Endothelial cell of umbilical vein (primary cell): ENCODE data around the gene ABCG4. TPM values are rescaled to one million over a fixed set of nuclear protein-coding genes. Genes with fewer than 3 reads are reported as not detected.
A peak's percentile ranks its signal among the peaks of the same experiment; 100 is the strongest.

Experiments
- BruUV-seq: library from RNA; stranded (reverse); fragments of 400-500 nt; replicated peaks from 2 replicates; lab custom pipeline; 2021; lab: Mats Ljungman, UMichigan
- CTCF ChIA-PET: fragments of 300-600, 350-600 bp; sonication (Branson Sonifier 250); formaldehyde crosslinking; loops from one replicate; lab custom pipeline; 2021; ENCODE audit warnings: antibody characterized with exemption, inconsistent platforms; lab: Charles Lee
- POLR2A ChIA-PET: fragments of 300-600, 350-600 bp; sonication (Branson Sonifier 250); formaldehyde crosslinking; loops from one replicate; lab custom pipeline; 2021; ENCODE audit warnings: antibody characterized with exemption, inconsistent platforms; lab: Charles Lee
- DNase-seq: peaks from one replicate; pipeline ENCODE4 v3.0.0-alpha.2; 2011; ENCODE audit warnings: low read depth, low spot score
- FAIRE-seq: peaks from 2 replicates; lab custom pipeline; 2011; peaks lifted over from hg19 to GRCh38; lab: Jason Lieb, UNC
- H2AFZ ChIP-seq: 2 replicates; pipeline ENCODE4 v1.6.0; 2012; ENCODE audit warnings: low read depth, low read length, control low read depth, inconsistent platforms
- H3K27ac ChIP-seq: 2 replicates; pipeline ENCODE4 v1.5.1; 2011; ENCODE audit warnings: low read depth, mild to moderate bottlenecking, control low read depth, low read length, moderate library complexity; ENCODE audit not compliant: insufficient read depth
- H3K27me3 ChIP-seq, 2 experiments: 2 replicates each; pipeline versions ENCODE4 v1.6.0 to v1.6.1; 2011; ENCODE audit warnings: low read length in 2 of 2, mixed read lengths in 1 of 2; ENCODE audit not compliant: control insufficient read depth in 2 of 2, insufficient read depth in 2 of 2
- H3K36me3 ChIP-seq, 2 experiments: 2 replicates in 1 of 2; 3 replicates in 1 of 2; pipeline ENCODE4 v1.5.1; 2011; ENCODE audit warnings: low read length in 2 of 2, mild to moderate bottlenecking in 1 of 2, moderate library complexity in 1 of 2; ENCODE audit not compliant: control insufficient read depth in 2 of 2, insufficient read depth in 2 of 2; ENCODE audit errors: extremely low read depth in 1 of 2
- H3K4me1 ChIP-seq: 3 replicates; pipeline ENCODE4 v1.5.1; 2011; ENCODE audit warnings: mild to moderate bottlenecking, low read length; ENCODE audit not compliant: control insufficient read depth, insufficient read depth; ENCODE audit errors: extremely low read depth
- H3K4me2 ChIP-seq: 2 replicates; pipeline ENCODE4 v1.6.1; 2011; ENCODE audit warnings: low read length, control low read depth, mixed read lengths; ENCODE audit not compliant: insufficient read depth
- H3K4me3 ChIP-seq, 3 experiments: fragments of 200-600 bp in 1 of 3; sonication (generic), shearing (Covaris generic) in 1 of 3; replicated peaks in 1 of 3; 2 replicates each; pipeline ENCODE4 v1.5.1; 2011 to 2016; ENCODE audit warnings: control low read depth in 3 of 3, low read length in 3 of 3, mild to moderate bottlenecking in 2 of 3, inconsistent platforms in 1 of 3, low read depth in 1 of 3, moderate library complexity in 1 of 3; ENCODE audit not compliant: insufficient read depth in 1 of 3
- H3K79me2 ChIP-seq: 2 replicates; pipeline ENCODE4 v1.6.0; 2012; ENCODE audit warnings: low read length, inconsistent platforms; ENCODE audit not compliant: control insufficient read depth, insufficient read depth
- H3K9ac ChIP-seq: replicated peaks from 2 replicates; pipeline ENCODE3; 2011; ENCODE audit warnings: low read length, control low read depth; ENCODE audit not compliant: insufficient read depth; ENCODE audit errors: extremely low read depth
- H3K9me1 ChIP-seq: replicated peaks from 3 replicates; pipeline ENCODE4 v1.6.0; 2011; ENCODE audit warnings: mild to moderate bottlenecking, low read length; ENCODE audit not compliant: control insufficient read depth, insufficient read depth; ENCODE audit errors: extremely low read depth
- H3K9me3 ChIP-seq: replicated peaks from 2 replicates; pipeline ENCODE4 v1.5.1; 2012; ENCODE audit warnings: low read length, inconsistent platforms; ENCODE audit not compliant: control insufficient read depth, insufficient read depth
- H4K20me1 ChIP-seq: replicated peaks from 2 replicates; pipeline ENCODE3; 2011; ENCODE audit warnings: mild to moderate bottlenecking, low read length; ENCODE audit not compliant: control insufficient read depth, insufficient read depth; ENCODE audit errors: extremely low read depth
- CTCF ChIP-seq, 2 donors: IDR thresholded peaks; 1 replicate in 1 of 2; 2 replicates in 1 of 2; pipeline ENCODE4 v1.5.1; 2011; ENCODE audit warnings: low read length in 2 of 2, mild to moderate bottlenecking in 2 of 2, moderate library complexity in 2 of 2, control low read depth in 1 of 2, inconsistent platforms in 1 of 2, low read depth in 1 of 2; ENCODE audit not compliant: insufficient read depth in 1 of 2; ENCODE audit errors: extremely low read depth in 1 of 2
- EZH2 ChIP-seq: IDR thresholded peaks from 2 replicates; pipeline ENCODE4 v1.6.1; 2012; ENCODE audit warnings: borderline replicate concordance, low read depth, mild to moderate bottlenecking, moderate library complexity, low read length, inconsistent platforms; ENCODE audit not compliant: severe bottlenecking
- FOS ChIP-seq: IDR thresholded peaks from 2 replicates; pipeline ENCODE4 v1.6.1; 2011; ENCODE audit warnings: mild to moderate bottlenecking, low read length, moderate library complexity, borderline replicate concordance; ENCODE audit not compliant: insufficient read depth
- GATA2 ChIP-seq: IDR thresholded peaks from 2 replicates; pipeline ENCODE4 v1.7.0; 2011; ENCODE audit warnings: low read depth, mild to moderate bottlenecking, moderate library complexity, mixed read lengths, low read length; ENCODE audit not compliant: insufficient read length, insufficient read depth
- JUN ChIP-seq: IDR thresholded peaks from 2 replicates; pipeline ENCODE4 v1.6.1; 2011; ENCODE audit warnings: borderline replicate concordance, low read depth; ENCODE audit not compliant: insufficient read length, insufficient read depth
- MAX ChIP-seq: IDR thresholded peaks from 2 replicates; pipeline ENCODE4 v1.6.1; 2011; ENCODE audit not compliant: insufficient read depth, insufficient read length
- MYC ChIP-seq: IDR thresholded peaks from one replicate; pipeline ENCODE4 v1.6.1; 2011; ENCODE audit warnings: mild to moderate bottlenecking, low read depth, low read length
- POLR2A ChIP-seq: IDR thresholded peaks from 2 replicates; pipeline ENCODE4 v1.6.1; 2012; ENCODE audit warnings: low read depth, mild to moderate bottlenecking, control low read depth, low read length
- POLR2AphosphoS5 ChIP-seq: IDR thresholded peaks from 2 replicates; pipeline ENCODE4 v1.6.1; 2012; ENCODE audit warnings: low read depth, mild to moderate bottlenecking, control low read depth, low read length, moderate library complexity; ENCODE audit not compliant: insufficient read depth
- dilution Hi-C: fragments of 300-500 bp; cut with MboI; formaldehyde crosslinking; loops from one replicate; pipeline ENCODE4 v1.15.0; 2019; ENCODE audit warnings: low sequenced_read_pairs; ENCODE audit not compliant: extremely low pct_ligation_motif_present
- intact Hi-C: fragments of 100-400 bp; cut with micrococcal nuclease; formaldehyde crosslinking; loops from one replicate; pipeline ENCODE4 v1.10.0; 2022
- polyA plus RNA-seq, 4 experiments: library from polyadenylated mRNA; depleted of rRNA in 3 of 4; stranded (reverse) in 3 of 4; unstranded in 1 of 4; fragments of >200 nt; gene quantifications; 2 replicates each; pipeline versions ENCODE4 v1.2.1 to v1.2.3, GENCODE V29; 2011 to 2012; ENCODE audit warnings: missing spikeins in 1 of 4
- total RNA-seq: library from RNA; stranded (reverse); gene quantifications from 2 replicates; pipeline ENCODE4 v1.2.3, GENCODE V29; 2021

Gene ABCG4
- total and polyA plus RNA-seq, 2 donors (not counting 3 experiments of a cell fraction or from before 2014, with no cell fraction given) = 1.0 to 1.7 TPM

GRCh38 chr11:119121008-119121810 is 27.6 kb upstream of the ABCG4 start, which contains the start of gene HINFP:
Gene HINFP, plus strand, starts transcription at chr11:119121580. Its CDS starts 5,365 bp downstream, at chr11:119126945.
- intact Hi-C loops = loop anchor here (1.0 kb wide), 3 partner anchors 14 to 47 kb away; partner anchors contain the start of genes C2CD2L and NLRX1
- Histone ChIP-seq H3K4me3 (peak within 1 kb of the TSS; percentile 62 to 93 (median 85)), H3K4me2 (peak within 1 kb of the TSS; percentile 85), H3K36me3 (peaks cover 0 to 7% of the 10 kb centered on the region in 2 experiments), H3K9me3 (no peaks in the 10 kb centered on the region), H3K79me2 (peaks cover 13% of the 10 kb centered on the region), H3K9me1 (no peaks in the 10 kb centered on the region), H3K27me3 (no peaks in the 10 kb centered on the region), H3K9ac (peak within 1 kb of the TSS; percentile 50), H3K4me1 (peaks cover 11% of the 10 kb centered on the region), H2AFZ (peak within 1 kb of the TSS; percentile 71), H3K27ac (peak within 1 kb of the TSS; percentile 4), H4K20me1 (no peaks in the 10 kb centered on the region)
- BruUV-seq = no TSS peak
- CTCF ChIA-PET = interaction anchor here (0.7 to 2.4 kb wide), 9 partner anchors 10 to 217 kb away, joined by 3 to 15 read pairs (median 5); partner anchors contain the start of genes C2CD2L, DPAGT1 and NLRX1
- dilution Hi-C loops = no loop called here
- DNase-seq (peak; percentile 100), FAIRE-seq (peak; percentile 100)
- TF ChIP-seq CTCF (IDR thresholded peaks at IDR 0.05; ENCODE audit: extremely low read depth in 1 of 2, insufficient read depth in 1 of 2, low read depth in 1 of 2, low read length in 2 of 2) = no peak
- no peak for TF ChIP-seq FOS
- TF ChIP-seq POLR2A = peak; percentile 97
- TF ChIP-seq GATA2 = no peak
- no peak for TF ChIP-seq EZH2
- no peak for TF ChIP-seq MYC
- no peak for TF ChIP-seq JUN
- peak; percentile 82 for TF ChIP-seq POLR2AphosphoS5
- TF ChIP-seq MAX = peak; percentile 97
- POLR2A ChIA-PET = interaction anchor here (0.6 to 2.0 kb wide), 6 partner anchors 12 to 81 kb away, joined by 3 to 7 read pairs (median 4); partner anchors contain the start of genes C2CD2L and DPAGT1
